NCI-H1105 (cell line): ENCODE results near the gene TAF8.

Experiments used
- DNase-seq: peaks from one replicate; lab custom pipeline; 2025; lab: John Stamatoyannopoulos, UW

TAF8 gene

GRCh38 chr6:42059743-42060142 is 9.4 kb downstream of the TAF8 start:
- DNase-seq = no peak

- DNase-seq = no peak
Observed at GRCh38 chr6:42066156-42066675, 15.9 kb downstream of the TAF8 start.

- no peak for DNase-seq
Observed at GRCh38 chr6:42068173-42068572, 17.8 kb downstream of the TAF8 start.

DNA sequence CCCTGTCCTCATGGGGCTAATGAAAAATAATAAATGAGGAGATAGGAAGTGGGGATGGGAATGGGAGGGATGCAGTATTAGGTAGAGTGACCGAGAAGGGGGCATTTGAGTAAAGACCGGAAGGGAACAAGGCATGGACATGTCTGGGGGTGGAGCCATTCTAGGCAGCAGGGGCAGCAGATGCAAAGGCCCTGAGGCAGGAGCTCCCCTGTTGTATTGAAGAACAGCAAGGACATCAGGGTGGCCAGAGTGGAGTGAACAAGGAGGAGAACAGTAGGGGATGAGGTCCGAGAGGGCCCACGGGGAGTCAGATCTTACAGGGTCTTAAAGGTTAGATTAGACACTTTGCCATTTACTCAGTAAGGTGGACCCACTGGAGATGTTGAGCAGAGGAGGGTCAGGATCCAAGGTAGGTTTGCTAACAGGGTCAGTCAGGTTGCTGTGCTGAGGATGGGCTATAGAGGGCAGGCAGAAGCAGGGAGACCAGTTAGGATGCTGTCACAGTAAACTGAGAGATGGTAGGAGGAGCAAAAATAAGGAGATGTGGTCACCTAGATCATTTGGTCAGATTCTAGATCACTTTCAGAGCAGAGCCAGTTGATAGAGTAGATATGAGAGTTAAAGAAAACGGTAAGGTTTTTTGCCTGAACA is 18.7 kb downstream of the TAF8 start:
- DNase-seq = no peak

DNA sequence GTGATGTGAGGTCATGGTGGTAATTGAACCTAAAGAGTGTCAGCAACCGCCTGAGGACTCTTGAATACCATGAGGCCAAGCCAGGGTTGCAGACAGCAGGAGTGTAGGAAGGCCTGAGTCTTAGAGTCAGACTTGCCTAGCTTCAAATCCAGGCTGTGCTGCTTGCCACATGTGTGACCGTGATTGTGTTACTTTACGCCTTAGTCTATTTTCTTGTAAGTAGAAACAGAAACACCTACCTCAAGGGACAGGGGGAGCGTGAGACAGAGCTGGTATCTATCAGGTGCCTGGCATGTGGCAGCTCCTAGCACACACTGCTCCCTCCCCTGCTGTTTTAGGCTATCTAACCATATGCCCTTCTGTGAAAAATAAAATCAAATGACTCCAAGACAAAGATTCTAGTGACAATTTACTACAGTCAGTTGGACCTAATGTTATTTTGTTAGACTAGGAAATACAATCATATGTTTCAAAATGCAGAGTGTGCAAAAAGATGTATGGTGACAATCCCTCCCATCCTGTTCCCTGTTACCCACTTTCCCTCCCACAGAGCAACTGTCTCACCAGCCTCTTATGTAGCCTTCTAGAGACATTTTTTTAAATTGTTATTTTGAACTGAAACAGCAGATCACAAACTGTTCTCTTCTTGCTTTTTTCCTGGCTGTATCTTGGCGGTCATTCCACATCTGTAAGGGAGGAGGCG is 21.7 kb downstream of the TAF8 start:
- DNase-seq = no peak

DNA sequence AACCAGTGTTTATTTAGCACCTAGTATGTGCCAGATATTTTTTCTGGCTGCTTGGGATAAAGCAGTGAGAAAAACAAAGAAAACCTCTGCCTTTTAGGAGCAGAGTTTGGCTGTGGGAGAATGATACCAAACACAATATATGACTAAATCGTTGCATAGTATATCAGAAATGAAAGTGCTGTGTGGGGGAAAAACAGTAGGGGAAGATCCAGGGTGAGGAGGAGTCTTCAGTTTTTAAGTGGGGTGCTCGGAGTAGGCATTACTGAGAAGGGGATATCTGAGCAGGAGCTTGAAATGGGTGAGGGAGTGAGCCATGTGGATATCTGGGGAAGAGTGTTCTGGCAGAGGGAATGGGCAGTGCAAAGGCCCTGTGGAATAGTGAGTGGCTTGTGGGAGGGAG is 23.0 kb downstream of the TAF8 start:
- DNase-seq = no peak

- DNase-seq = no peak
Observed at GRCh38 chr6:42075159-42075838, 25.0 kb downstream of the TAF8 start.

DNA sequence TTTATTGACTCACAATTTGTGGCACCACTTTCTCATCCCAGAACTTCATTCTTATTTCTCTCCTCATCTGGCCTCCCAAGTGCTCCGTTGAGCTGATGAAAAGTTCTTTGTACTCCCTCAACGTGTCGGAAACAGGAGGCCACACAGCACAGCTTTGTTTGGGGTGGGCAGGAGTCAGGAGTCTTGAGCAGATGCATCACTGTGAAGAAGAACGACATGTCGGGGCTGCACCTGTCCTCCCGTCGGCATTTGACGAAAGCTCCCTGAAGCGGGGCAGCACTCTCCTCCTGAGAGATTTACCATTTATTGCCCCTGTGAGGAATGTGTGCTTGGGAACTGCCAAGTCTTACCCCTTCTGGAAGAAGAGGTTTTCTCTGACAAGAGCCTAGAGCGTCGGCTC is 28.1 kb downstream of the TAF8 start:
- DNase-seq = no peak

- DNase-seq = no peak
Observed at GRCh38 chr6:42079941-42080464, 29.7 kb downstream of the TAF8 start.

- no peak for DNase-seq
Observed at GRCh38 chr6:42083530-42083929, 33.2 kb downstream of the TAF8 start.

GRCh38 chr6:42084889-42085288 is 34.6 kb downstream of the TAF8 start:
- DNase-seq = no peak

GRCh38 chr6:42086046-42087035 is 36.0 kb downstream of the TAF8 start:
- DNase-seq = no peak

DNA sequence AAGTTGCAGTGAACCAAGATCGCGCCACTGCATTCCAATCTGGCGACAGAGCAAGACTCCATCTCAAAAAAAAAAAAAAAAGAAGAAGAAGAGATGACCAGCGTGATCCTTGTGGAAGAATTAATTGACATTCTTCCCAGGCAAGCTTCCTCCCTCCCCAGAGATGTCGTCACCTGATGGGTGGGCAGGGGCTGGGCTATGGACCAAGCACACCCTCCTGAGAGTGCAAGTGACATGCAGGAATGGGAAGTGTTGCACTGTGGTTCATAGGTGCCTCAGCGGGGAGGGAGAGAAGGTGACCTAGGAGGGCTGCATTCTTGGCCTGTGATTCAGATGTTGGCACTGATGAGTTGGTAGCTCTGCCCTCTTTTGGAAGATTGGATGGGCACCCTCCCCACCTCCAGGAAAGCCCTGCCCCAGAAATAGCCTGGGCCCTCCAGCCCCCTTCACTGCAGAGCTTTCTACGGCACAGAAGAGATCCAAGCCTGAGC is 37.8 kb downstream of the TAF8 start:
- DNase-seq = no peak

GRCh38 chr6:42090819-42091717 is 40.7 kb downstream of the TAF8 start:
- no peak for DNase-seq

DNA sequence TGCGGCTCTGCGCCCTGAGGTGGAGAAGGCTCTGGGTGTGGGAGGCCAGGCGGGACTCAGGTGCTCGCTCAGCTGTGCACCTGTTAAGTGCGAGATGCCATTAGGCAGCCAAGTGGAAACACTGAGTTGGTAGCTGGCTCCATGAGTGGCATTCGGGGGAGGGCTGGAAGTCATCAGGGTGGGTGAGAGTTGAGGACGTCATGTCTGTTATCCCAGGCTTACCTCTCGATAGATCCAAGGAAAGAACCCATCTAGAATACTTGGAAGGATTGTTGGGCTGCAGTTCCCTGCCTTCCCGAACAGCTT is 41.3 kb downstream of the TAF8 start:
- no peak for DNase-seq

- no peak for DNase-seq
Observed at GRCh38 chr6:42093582-42094329, 43.4 kb downstream of the TAF8 start.

DNA sequence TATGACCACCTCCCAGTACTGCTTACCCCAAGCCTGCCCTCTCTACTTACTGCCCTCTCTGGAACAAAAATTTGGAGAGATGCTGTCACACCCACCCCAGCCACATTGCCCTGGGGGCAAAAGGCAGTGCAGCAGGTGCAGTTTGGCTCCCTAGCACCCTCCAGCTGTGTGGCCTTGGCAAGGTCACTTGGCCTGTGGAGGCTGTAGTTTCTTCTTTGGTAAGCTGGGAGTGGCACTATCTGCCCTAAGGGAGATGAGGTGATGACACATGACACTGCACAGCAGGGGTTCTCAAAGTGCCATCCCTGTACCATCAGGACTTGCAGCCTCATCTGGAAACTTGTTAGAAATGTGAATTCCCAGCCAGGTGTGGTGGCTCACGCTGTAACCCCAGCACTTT is 44.8 kb downstream of the TAF8 start:
- no peak for DNase-seq

GRCh38 chr6:42095776-42096541 is 45.6 kb downstream of the TAF8 start:
- no peak for DNase-seq
